ENCODE measurements around the gene OLFML1.

The OLFML1 gene

DNA sequence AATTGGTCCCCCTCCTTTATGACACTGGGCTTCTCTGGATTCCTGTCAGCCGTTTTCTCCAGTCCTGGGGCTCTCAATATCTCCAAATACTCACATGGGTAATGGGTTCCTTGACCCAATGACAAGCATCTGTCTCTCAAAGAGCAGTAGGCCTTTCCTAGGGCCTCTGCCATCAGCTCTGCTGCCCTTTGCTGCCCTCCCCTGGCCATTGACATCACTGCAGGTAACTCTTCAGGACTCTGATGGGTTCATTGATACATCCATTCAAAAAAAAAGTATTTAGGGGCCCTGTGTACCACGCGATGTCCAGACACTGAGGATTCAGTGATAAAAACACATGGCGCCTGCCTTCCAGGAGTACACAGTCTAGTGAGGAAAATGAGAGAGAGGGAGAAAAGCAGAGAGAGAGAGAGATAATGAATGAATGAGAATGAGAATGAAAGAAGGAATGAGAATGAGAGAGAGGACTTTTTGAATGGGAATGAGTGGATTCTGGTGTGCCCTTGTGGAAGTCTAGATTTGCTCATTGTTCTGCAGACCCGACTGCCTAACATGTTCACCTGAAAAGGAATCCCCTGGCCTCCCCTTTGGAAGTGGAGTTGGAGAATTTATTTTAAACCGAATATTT is 42.6 kb upstream of the OLFML1 start:
- TF ChIP-seq, protein P1, sequence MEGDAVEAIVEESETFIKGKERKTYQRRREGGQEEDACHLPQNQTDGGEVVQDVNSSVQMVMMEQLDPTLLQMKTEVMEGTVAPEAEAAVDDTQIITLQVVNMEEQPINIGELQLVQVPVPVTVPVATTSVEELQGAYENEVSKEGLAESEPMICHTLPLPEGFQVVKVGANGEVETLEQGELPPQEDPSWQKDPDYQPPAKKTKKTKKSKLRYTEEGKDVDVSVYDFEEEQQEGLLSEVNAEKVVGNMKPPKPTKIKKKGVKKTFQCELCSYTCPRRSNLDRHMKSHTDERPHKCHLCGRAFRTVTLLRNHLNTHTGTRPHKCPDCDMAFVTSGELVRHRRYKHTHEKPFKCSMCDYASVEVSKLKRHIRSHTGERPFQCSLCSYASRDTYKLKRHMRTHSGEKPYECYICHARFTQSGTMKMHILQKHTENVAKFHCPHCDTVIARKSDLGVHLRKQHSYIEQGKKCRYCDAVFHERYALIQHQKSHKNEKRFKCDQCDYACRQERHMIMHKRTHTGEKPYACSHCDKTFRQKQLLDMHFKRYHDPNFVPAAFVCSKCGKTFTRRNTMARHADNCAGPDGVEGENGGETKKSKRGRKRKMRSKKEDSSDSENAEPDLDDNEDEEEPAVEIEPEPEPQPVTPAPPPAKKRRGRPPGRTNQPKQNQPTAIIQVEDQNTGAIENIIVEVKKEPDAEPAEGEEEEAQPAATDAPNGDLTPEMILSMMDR (IDR thresholded peaks at IDR 0.05; ENCODE audit: low read depth, low read length): peak; percentile 82
- DNase-seq: peak; percentile 69
- H3K9me3 ChIP-seq (ENCODE audit: severe bottlenecking): no peaks in the 10 kb centered on the region
- no peak overlapping the region for H3K4me3 ChIP-seq (ENCODE audit: low read depth, low read length)
- H3K27ac ChIP-seq: no peak overlapping the region
- no peaks in the 10 kb centered on the region for H3K36me3 ChIP-seq
- peaks cover 21% of the 10 kb centered on the region for H3K27me3 ChIP-seq (ENCODE audit: insufficient read depth, low read depth, severe bottlenecking)

DNA sequence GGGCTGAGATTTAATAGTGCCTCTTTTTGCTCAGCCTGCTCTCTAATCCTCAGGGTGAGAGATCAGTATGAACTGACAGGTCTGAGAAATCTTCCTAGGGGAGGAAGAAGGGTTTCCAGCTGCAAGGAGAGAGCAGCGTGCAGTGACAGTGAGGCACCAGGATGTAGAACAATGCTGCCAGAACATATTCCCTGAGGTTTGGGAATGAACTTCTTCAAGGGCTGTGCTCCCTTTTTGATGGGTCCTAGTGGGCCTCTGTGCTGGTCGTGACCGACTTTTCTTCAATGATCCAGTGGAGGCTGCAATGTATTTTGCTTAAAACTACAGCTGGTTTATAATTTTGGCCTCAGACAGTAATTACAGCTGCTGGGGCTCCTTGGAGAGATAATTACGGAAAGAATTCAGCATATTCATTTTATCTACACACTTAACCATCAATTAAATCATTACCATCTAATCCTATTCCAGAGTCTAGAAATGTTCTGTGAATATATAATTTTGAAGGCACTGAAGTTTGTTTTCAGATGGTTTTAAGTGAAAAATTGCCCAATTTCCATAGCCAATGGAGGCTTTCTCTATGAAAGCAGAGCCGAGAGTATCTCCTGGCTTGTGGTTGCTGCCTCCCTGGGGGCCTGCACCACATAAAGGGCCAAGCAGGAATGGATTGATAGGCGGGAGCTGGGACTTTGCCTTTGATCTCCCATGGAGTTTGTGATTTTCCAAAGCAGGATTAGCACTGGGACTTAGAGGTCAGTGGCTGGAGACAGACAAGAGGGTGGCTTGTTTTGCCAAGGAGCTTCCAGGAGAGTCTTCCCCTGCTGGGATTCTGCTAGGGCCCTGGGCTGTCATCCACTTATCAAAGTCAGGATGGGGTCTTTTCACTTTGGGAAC is 41.0 kb upstream of the OLFML1 start:
- H3K36me3 ChIP-seq: no peaks in the 10 kb centered on the region
- TF ChIP-seq, protein P1 (IDR thresholded peaks at IDR 0.05; ENCODE audit: low read depth, low read length): no peak
- no peak overlapping the region for H3K4me3 ChIP-seq (ENCODE audit: low read depth, low read length)
- H3K27me3 ChIP-seq (ENCODE audit: insufficient read depth, low read depth, severe bottlenecking): peaks cover 17% of the 10 kb centered on the region
- no peak overlapping the region for H3K27ac ChIP-seq
- peak; percentile 15 for DNase-seq
- no peaks in the 10 kb centered on the region for H3K9me3 ChIP-seq (ENCODE audit: severe bottlenecking)

DNA sequence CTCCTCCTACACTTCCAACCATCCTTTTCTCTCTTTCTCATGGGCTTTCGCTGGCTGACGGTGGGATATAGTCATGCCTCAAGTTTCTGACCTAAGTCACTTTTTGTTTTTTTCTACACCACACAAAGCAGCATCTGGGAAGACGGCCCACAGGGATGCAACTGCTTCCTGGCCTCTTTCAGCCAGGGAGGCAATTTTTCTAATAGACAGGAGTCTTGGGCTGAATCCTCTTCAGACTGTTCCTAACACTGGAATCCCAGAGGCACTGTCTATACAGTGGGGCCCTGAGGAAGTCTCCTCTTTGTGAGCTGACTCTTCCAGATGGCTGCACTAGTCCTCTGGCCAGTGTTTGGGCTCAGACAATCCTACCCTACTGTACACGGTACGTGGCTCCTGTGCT is 39.7 kb upstream of the OLFML1 start:
- H3K36me3 ChIP-seq: no peaks in the 10 kb centered on the region
- no peak for DNase-seq
- peaks cover 19% of the 10 kb centered on the region for H3K27me3 ChIP-seq (ENCODE audit: insufficient read depth, low read depth, severe bottlenecking)
- no peak overlapping the region for H3K4me3 ChIP-seq (ENCODE audit: low read depth, low read length)
- H3K9me3 ChIP-seq (ENCODE audit: severe bottlenecking): no peaks in the 10 kb centered on the region
- TF ChIP-seq, protein P1 (IDR thresholded peaks at IDR 0.05; ENCODE audit: low read depth, low read length): no peak
- H3K27ac ChIP-seq: no peak overlapping the region

DNA sequence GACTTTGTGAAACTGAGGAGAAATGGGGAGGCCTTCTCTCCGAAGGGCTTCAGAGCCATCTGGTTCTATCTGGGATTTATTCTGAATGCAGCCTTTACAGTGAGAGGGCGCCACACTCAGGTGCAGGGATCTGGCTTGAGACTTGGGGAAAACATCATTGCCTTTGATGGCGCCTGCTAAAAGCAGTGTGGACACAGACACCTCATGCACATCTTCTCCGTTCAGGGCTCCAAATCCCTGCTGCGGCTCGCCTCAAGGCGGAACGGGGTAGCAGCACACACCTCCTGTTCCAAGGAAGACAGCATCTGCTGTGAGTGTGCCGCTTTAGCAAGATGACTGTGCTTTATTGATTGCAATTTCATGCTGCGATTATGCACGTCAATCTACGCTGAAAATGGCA is 37.1 kb upstream of the OLFML1 start:
- no peaks in the 10 kb centered on the region for H3K36me3 ChIP-seq
- H3K4me3 ChIP-seq (ENCODE audit: low read depth, low read length): no peak overlapping the region
- peaks cover 44% of the 10 kb centered on the region for H3K27me3 ChIP-seq (ENCODE audit: insufficient read depth, low read depth, severe bottlenecking)
- H3K9me3 ChIP-seq (ENCODE audit: severe bottlenecking): no peaks in the 10 kb centered on the region
- DNase-seq: no peak
- H3K27ac ChIP-seq: no peak overlapping the region
- TF ChIP-seq, protein P1 (IDR thresholded peaks at IDR 0.05; ENCODE audit: low read depth, low read length): no peak

DNA sequence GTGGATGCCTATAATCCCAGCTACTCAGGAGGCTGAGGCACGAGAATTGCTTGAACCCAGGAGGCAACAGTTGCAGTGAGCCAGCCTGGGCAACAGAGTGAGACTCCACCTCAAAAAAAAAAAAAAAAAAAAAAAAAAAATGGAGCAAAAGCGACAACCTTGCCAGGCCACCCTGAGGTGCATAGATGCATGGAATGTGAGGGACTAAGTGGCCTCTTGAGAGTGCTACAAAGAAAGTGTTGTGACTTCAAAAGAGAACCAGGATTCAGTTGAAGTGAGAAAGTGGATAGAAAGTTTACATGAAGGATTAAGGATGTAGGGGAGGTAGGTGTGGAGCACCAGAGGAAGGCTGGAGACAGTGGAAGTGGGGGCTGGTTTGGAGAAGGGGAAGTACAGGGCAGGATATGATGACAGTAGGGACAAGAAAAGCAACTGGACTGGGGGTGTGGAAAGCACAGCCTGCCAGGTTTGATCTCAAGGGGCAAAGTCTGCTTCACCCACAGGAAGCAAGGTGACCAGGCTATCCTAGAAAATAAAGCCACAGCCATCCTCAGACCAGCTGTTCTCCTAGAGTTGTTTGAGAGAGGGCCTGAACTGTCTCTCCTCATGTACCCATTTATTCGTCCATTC is 36.0 kb upstream of the OLFML1 start:
- Histone ChIP-seq H3K36me3 (no peaks in the 10 kb centered on the region), H3K9me3 (ENCODE audit: severe bottlenecking) (no peaks in the 10 kb centered on the region), H3K27ac (no peak overlapping the region), H3K4me3 (ENCODE audit: low read depth, low read length) (no peak overlapping the region), H3K27me3 (ENCODE audit: insufficient read depth, low read depth, severe bottlenecking) (peaks cover 48% of the 10 kb centered on the region)
- TF ChIP-seq, protein P1 (IDR thresholded peaks at IDR 0.05; ENCODE audit: low read depth, low read length): no peak
- DNase-seq: no peak

All from WERI-Rb-1 (cell line).